Mesenchymal stem cell (in vitro differentiated cells and primary cell): ENCODE data around the gene RHBDD1. TPM values are rescaled to one million over a fixed set of nuclear protein-coding genes. Genes with fewer than 3 reads are reported as not detected.

Experiments
- DNase-seq: peaks from one replicate; pipeline ENCODE4 v3.0.0-alpha.2; 2013
- H2AFZ ChIP-seq: one replicate; pipeline ENCODE4 v1.6.1; 2013; ENCODE audit warnings: low read depth, mild to moderate bottlenecking, control low read depth, inconsistent platforms, low read length, moderate library complexity
- H2AK5ac ChIP-seq: 2 replicates; pipeline ENCODE4 v1.6.1; 2013; ENCODE audit warnings: low read length, moderate library complexity, mild to moderate bottlenecking, inconsistent platforms; ENCODE audit not compliant: severe bottlenecking
- H2BK120ac ChIP-seq: one replicate; pipeline ENCODE4 v1.6.1; 2013; ENCODE audit warnings: low read depth, mild to moderate bottlenecking, inconsistent platforms, low read length, moderate library complexity
- H2BK12ac ChIP-seq, 2 experiments: one replicate each; pipeline ENCODE4 v1.6.1; 2013; ENCODE audit warnings: inconsistent platforms in 2 of 2, low read length in 2 of 2, mild to moderate bottlenecking in 2 of 2, moderate library complexity in 2 of 2, control low read depth in 1 of 2
- H2BK15ac ChIP-seq: one replicate; pipeline ENCODE4 v1.6.1; 2013; ENCODE audit warnings: mild to moderate bottlenecking, low read depth, inconsistent platforms; ENCODE audit not compliant: poor library complexity, severe bottlenecking
- H2BK5ac ChIP-seq: 2 replicates; pipeline ENCODE4 v1.6.1; 2013; ENCODE audit warnings: low read depth, mild to moderate bottlenecking, low read length, control low read depth, inconsistent platforms; ENCODE audit not compliant: poor library complexity, severe bottlenecking
- H3K14ac ChIP-seq, 2 experiments: one replicate each; pipeline ENCODE4 v1.6.1; 2013; ENCODE audit warnings: inconsistent platforms in 2 of 2, low read length in 2 of 2, control low read depth in 1 of 2, mild to moderate bottlenecking in 1 of 2, moderate library complexity in 1 of 2
- H3K18ac ChIP-seq, 2 experiments: one replicate each; pipeline ENCODE4 v1.6.1; 2013; ENCODE audit warnings: inconsistent platforms in 2 of 2, low read length in 2 of 2, control low read depth in 1 of 2, low read depth in 1 of 2, mild to moderate bottlenecking in 1 of 2
- H3K23ac ChIP-seq, 2 experiments: one replicate each; pipeline ENCODE4 v1.6.1; 2013; ENCODE audit warnings: inconsistent platforms in 2 of 2, low read length in 2 of 2, mild to moderate bottlenecking in 2 of 2, moderate library complexity in 2 of 2, control low read depth in 1 of 2
- H3K27ac ChIP-seq: 2 replicates; pipeline ENCODE4 v1.5.1; 2013; ENCODE audit warnings: mild to moderate bottlenecking, moderate library complexity, low read length, control low read depth, inconsistent platforms; ENCODE audit not compliant: poor library complexity, severe bottlenecking
- H3K27me3 ChIP-seq, 2 experiments: 2 replicates each; pipeline versions ENCODE4 v1.6.1 to v1.7.0; 2013; ENCODE audit warnings: low read length in 2 of 2, mild to moderate bottlenecking in 2 of 2, moderate library complexity in 2 of 2, control low read depth in 1 of 2, inconsistent platforms in 1 of 2; ENCODE audit not compliant: control insufficient read depth in 1 of 2, insufficient read depth in 1 of 2
- H3K36me3 ChIP-seq, 2 experiments: 2 replicates each; pipeline versions ENCODE4 v1.6.1 to v1.7.0; 2013; ENCODE audit warnings: low read length in 2 of 2, control low read depth in 1 of 2, inconsistent platforms in 1 of 2, low read depth in 1 of 2, mild to moderate bottlenecking in 1 of 2; ENCODE audit not compliant: insufficient read depth in 2 of 2, control insufficient read depth in 1 of 2
- H3K4ac ChIP-seq, 2 experiments: one replicate each; pipeline ENCODE4 v1.6.1; 2013; ENCODE audit warnings: inconsistent platforms in 2 of 2, low read length in 2 of 2, mild to moderate bottlenecking in 2 of 2, moderate library complexity in 2 of 2, control low read depth in 1 of 2, low read depth in 1 of 2
- H3K4me1 ChIP-seq: 2 replicates; pipeline ENCODE4 v1.6.1; 2013; ENCODE audit warnings: low read depth, low read length, control low read depth; ENCODE audit not compliant: control insufficient read depth, insufficient read depth
- H3K4me2 ChIP-seq: 2 replicates; pipeline ENCODE4 v1.6.1; 2013; ENCODE audit warnings: low read length, mild to moderate bottlenecking, inconsistent platforms; ENCODE audit not compliant: poor library complexity, severe bottlenecking
- H3K4me3 ChIP-seq, 2 experiments: 2 replicates each; pipeline versions ENCODE4 v1.5.1 to v1.7.0; 2013; ENCODE audit warnings: low read length in 2 of 2, mild to moderate bottlenecking in 2 of 2, control low read depth in 1 of 2, low read depth in 1 of 2; ENCODE audit not compliant: insufficient read depth in 1 of 2
- H3K79me1 ChIP-seq: replicated peaks from 2 replicates; pipeline ENCODE4 v1.6.1; 2013; ENCODE audit warnings: mild to moderate bottlenecking, control low read depth, low read length, inconsistent platforms; ENCODE audit not compliant: poor library complexity, severe bottlenecking
- H3K9ac ChIP-seq: 2 replicates; pipeline ENCODE4 v1.7.0; 2013; ENCODE audit warnings: mild to moderate bottlenecking, low read length, moderate library complexity
- H3K9me3 ChIP-seq: 2 replicates; pipeline ENCODE4 v1.7.0; 2013; ENCODE audit warnings: mild to moderate bottlenecking, low read length; ENCODE audit not compliant: control insufficient read depth
- H4K8ac ChIP-seq: one replicate; pipeline ENCODE4 v1.6.1; 2013; ENCODE audit warnings: inconsistent platforms, mild to moderate bottlenecking, low read length, moderate library complexity
- H4K91ac ChIP-seq: one replicate; pipeline ENCODE4 v1.6.1; 2013; ENCODE audit warnings: mild to moderate bottlenecking, low read length, inconsistent platforms
- WGBS: methylation state at CpG from one replicate; pipeline ENCODE4 v1.1.7; 2013; ENCODE audit warnings: mixed read lengths; 5-methylcytosine and 5-hydroxymethylcytosine counted together
- small RNA-seq: library from polyadenylated mRNA; stranded (forward); fragments of <200 nt; extraction: miRNeasy Mini kit (QIAGEN cat#:217004); gene quantifications from one replicate; pipeline ENCODE3, GENCODE V24; 2013; ENCODE audit warnings: low read depth

RHBDD1 gene

GRCh38 chr2:227043981-227044380, 208.1 kb downstream of the RHBDD1 start:
- Histone ChIP-seq H3K23ac (no peak overlapping the region), H2BK120ac (no peak overlapping the region), H3K27me3 (no peaks in the 10 kb centered on the region), H2BK12ac (no peak overlapping the region), H3K79me1 (no peaks in the 10 kb centered on the region), H3K4me2 (no peak overlapping the region), H2AK5ac (no peak overlapping the region), H3K9ac (no peak overlapping the region), H3K4me3 (no peak overlapping the region), H3K4me1 (no peaks in the 10 kb centered on the region), H3K36me3 (no peaks in the 10 kb centered on the region), H3K27ac (no peak overlapping the region), H2BK15ac (no peak overlapping the region), H3K18ac (no peak overlapping the region), H2AFZ (no peak overlapping the region), H3K14ac (no peak overlapping the region), H2BK5ac (no peak overlapping the region), H4K91ac (no peak overlapping the region), H3K4ac (no peak overlapping the region), H3K9me3 (no peaks in the 10 kb centered on the region), H4K8ac (no peak overlapping the region)
- no CpG with 5 or more reads among the region's 3 CpGs for whole genome bisulfite sequencing
- DNase-seq: no peak

Small RNA genes within 50 kb of the gene (small RNA-seq; reads per million reads assigned to genes)
- gene RF00554: not detected
